IPS-NIHi7 (cell line): ENCODE results near the gene CNTN4.
"Not testable (repeated sequence)": the region's sequence is repeated elsewhere in the genome, so short reads cannot be mapped to it uniquely, and the experiment has no call there.

Experiments
- DNase-seq: peaks from one replicate; pipeline ENCODE4 v3.0.0; 2012; ENCODE audit warnings: mixed read lengths; ENCODE audit errors: extremely low spot score

Gene CNTN4

GRCh38 chr3:2790266-2790815 is 691.7 kb downstream of the CNTN4 start:
- no peak for DNase-seq

- DNase-seq = no peak
Observed at GRCh38 chr3:2792432-2792831, 693.8 kb downstream of the CNTN4 start.

- no peak for DNase-seq
Observed at GRCh38 chr3:2793987-2794386, 695.3 kb downstream of the CNTN4 start.

- no peak for DNase-seq
Observed at GRCh38 chr3:2802429-2802828, 703.8 kb downstream of the CNTN4 start.

- no peak for DNase-seq
Observed at GRCh38 chr3:2807514-2807913, 708.8 kb downstream of the CNTN4 start.

GRCh38 chr3:2810723-2811122 is 712.1 kb downstream of the CNTN4 start:
- no peak for DNase-seq

GRCh38 chr3:2819571-2819970 is 720.9 kb downstream of the CNTN4 start:
- DNase-seq = no peak

GRCh38 chr3:2820982-2821381 is 722.3 kb downstream of the CNTN4 start:
- DNase-seq = not testable (repeated sequence)

GRCh38 chr3:2822611-2823010 is 723.9 kb downstream of the CNTN4 start:
- DNase-seq = no peak

- DNase-seq = no peak
Observed at GRCh38 chr3:2823031-2823430, 724.4 kb downstream of the CNTN4 start.

- no peak for DNase-seq
Observed at GRCh38 chr3:2823437-2824211, 725.0 kb downstream of the CNTN4 start.

GRCh38 chr3:2826036-2826435 is 727.4 kb downstream of the CNTN4 start:
- no peak for DNase-seq

- no peak for DNase-seq
Observed at GRCh38 chr3:2826453-2826852, 727.8 kb downstream of the CNTN4 start.

GRCh38 chr3:2837239-2837638 is 738.6 kb downstream of the CNTN4 start:
- no peak for DNase-seq

GRCh38 chr3:2837910-2838309 is 739.2 kb downstream of the CNTN4 start:
- DNase-seq = no peak

- DNase-seq = no peak
Observed at GRCh38 chr3:2838546-2839157, 740.0 kb downstream of the CNTN4 start.

- no peak for DNase-seq
Observed at GRCh38 chr3:2839876-2840275, 741.2 kb downstream of the CNTN4 start.

- no peak for DNase-seq
Observed at GRCh38 chr3:2847062-2847841, 748.6 kb downstream of the CNTN4 start.

- DNase-seq = no peak
Observed at GRCh38 chr3:2849092-2849491, 750.4 kb downstream of the CNTN4 start.

- DNase-seq = no peak
Observed at GRCh38 chr3:2850701-2851100, 752.0 kb downstream of the CNTN4 start.

- DNase-seq = no peak
Observed at GRCh38 chr3:2851361-2851760, 752.7 kb downstream of the CNTN4 start.

GRCh38 chr3:2851835-2852234 is 753.2 kb downstream of the CNTN4 start:
- DNase-seq = no peak
